Body of pancreas (tissue), 4 donors: ENCODE data around the gene CDK11B. TPM values are rescaled to one million over a fixed set of nuclear protein-coding genes. Genes with fewer than 3 reads are reported as not detected.

Source experiments
- ATAC-seq: fragments of 150-250 bp; one replicate; pipeline ENCODE4 v1.9.1; 2016
- DNase-seq, 4 donors: peaks; one replicate each; pipeline ENCODE4 v3.0.0-alpha.2; 2019
- H3K27ac ChIP-seq, 4 donors: fragments of 200-600 bp; sonication (generic); 1 replicate in 3 of 4; 2 replicates in 1 of 4; pipeline versions ENCODE4 v1.5.1 to v1.6.1; 2016 to 2019; ENCODE audit warnings: mild to moderate bottlenecking in 1 of 4, mixed read lengths in 1 of 4, moderate library complexity in 1 of 4
- H3K27me3 ChIP-seq, 2 donors: fragments of 200-600 bp; sonication (generic); one replicate each; pipeline ENCODE4 v1.6.0; 2016; ENCODE audit warnings: mild to moderate bottlenecking in 1 of 2
- H3K36me3 ChIP-seq, 2 donors: fragments of 200-600 bp; sonication (generic); replicated peaks in 1 of 2; 2 replicates each; pipeline ENCODE4 v1.5.1; 2016; ENCODE audit warnings: low read depth in 2 of 2; ENCODE audit not compliant: insufficient read depth in 1 of 2
- H3K4me1 ChIP-seq: fragments of 200-600 bp; sonication (generic); one replicate; pipeline ENCODE4 v1.6.0; 2016
- H3K4me3 ChIP-seq, 2 donors: fragments of 200-600 bp; sonication (generic); 1 replicate in 1 of 2; 2 replicates in 1 of 2; pipeline ENCODE4 v1.5.1; 2016 to 2019
- H3K9me3 ChIP-seq, 3 donors: fragments of 200-600 bp; sonication (generic); 1 replicate in 2 of 3; 2 replicates in 1 of 3; pipeline ENCODE4 v1.5.1; 2016
- POLR2A ChIP-seq, 3 donors: fragments of 450-650 bp; IDR thresholded peaks; one replicate each; pipeline ENCODE4 v1.6.1; 2016; ENCODE audit warnings: antibody characterized with exemption in 3 of 3, mild to moderate bottlenecking in 2 of 3
- WGBS, 2 donors: methylation state at CpG; one replicate each; pipeline ENCODE4 v1.1.5; 2017; 5-methylcytosine and 5-hydroxymethylcytosine counted together
- intact Hi-C: fragments of 100-400 bp; cut with DNase I; formaldehyde crosslinking; loops from one replicate; pipeline ENCODE4 v1.15.1; 2023
- total RNA-seq, 2 donors: library from RNA; depleted of rRNA; stranded (reverse); fragments of >200 nt; gene quantifications; one replicate each; pipeline ENCODE4 v1.1.0, GENCODE V29; 2016
- TF ChIP-seq, protein P1 (sequence below), 7 experiments: fragments of 450-650 bp in 4 of 7; fragments of 200-600 bp in 3 of 7; sonication (generic) in 3 of 7; IDR thresholded peaks; one replicate each; pipeline ENCODE4 v1.5.1; 2016 to 2019; ENCODE audit warnings: antibody characterized with exemption in 7 of 7

Gene CDK11B
- total RNA-seq, 2 donors from 2014 or later, result 14.5 to 45.5 TPM

DNA sequence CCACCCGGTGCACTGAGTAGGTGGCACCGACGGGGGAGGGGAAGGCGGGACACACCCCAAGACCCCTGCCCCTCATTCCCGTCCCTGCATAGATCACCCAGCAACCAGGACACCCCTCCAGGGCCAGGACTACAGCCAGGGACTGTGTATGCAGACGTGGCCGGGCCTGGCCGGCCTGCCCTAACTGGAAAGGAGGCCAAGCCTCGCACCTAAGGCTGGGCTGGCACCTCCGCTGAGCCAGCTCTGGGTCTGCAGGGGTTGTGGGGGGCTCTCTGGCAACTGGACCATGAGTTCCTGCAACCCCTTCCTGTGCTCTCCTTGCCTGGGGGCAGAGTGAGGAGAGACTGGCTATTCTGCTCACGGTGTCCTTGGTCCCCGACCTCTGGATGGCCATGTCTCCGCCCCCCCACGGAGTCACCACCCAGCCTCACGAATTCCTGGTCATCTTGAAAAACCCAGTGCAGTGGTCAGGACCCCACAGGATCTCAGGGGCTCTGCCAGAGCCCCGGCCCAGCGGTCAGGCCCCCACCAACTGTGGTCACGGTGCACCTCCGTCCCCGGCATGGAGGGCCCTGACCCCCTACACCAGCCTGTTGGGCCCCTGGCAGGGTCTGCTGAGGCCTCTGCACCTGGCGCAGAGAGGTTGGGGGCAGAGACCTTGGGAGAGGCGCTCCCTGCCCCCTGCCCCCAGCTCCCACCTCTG lies 57.8 kb downstream of the CDK11B start:
- H3K27me3 ChIP-seq, result no peaks in the 10 kb centered on the region
- peaks cover 26% of the 10 kb centered on the region for H3K4me1 ChIP-seq
- ATAC-seq (no peak), DNase-seq (peak in 1 of 4 donors; percentile 11)
- H3K36me3 ChIP-seq, result no peaks in the 10 kb centered on the region
- H3K4me3 ChIP-seq, result no peak overlapping the region
- 66% methylated on average over 19 of the region's 22 CpGs; no CpG with 5 or more reads in 1 of the 2 donors for WGBS, 2 donors
- TF ChIP-seq, protein P1, sequence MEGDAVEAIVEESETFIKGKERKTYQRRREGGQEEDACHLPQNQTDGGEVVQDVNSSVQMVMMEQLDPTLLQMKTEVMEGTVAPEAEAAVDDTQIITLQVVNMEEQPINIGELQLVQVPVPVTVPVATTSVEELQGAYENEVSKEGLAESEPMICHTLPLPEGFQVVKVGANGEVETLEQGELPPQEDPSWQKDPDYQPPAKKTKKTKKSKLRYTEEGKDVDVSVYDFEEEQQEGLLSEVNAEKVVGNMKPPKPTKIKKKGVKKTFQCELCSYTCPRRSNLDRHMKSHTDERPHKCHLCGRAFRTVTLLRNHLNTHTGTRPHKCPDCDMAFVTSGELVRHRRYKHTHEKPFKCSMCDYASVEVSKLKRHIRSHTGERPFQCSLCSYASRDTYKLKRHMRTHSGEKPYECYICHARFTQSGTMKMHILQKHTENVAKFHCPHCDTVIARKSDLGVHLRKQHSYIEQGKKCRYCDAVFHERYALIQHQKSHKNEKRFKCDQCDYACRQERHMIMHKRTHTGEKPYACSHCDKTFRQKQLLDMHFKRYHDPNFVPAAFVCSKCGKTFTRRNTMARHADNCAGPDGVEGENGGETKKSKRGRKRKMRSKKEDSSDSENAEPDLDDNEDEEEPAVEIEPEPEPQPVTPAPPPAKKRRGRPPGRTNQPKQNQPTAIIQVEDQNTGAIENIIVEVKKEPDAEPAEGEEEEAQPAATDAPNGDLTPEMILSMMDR (IDR thresholded peaks at IDR 0.05), result no peak
- no peak for TF ChIP-seq POLR2A (IDR thresholded peaks at IDR 0.05)
- intact Hi-C loops, result no loop called here
- H3K9me3 ChIP-seq, result no peaks in the 10 kb centered on the region
- H3K27ac ChIP-seq, result no peak overlapping the region

DNA sequence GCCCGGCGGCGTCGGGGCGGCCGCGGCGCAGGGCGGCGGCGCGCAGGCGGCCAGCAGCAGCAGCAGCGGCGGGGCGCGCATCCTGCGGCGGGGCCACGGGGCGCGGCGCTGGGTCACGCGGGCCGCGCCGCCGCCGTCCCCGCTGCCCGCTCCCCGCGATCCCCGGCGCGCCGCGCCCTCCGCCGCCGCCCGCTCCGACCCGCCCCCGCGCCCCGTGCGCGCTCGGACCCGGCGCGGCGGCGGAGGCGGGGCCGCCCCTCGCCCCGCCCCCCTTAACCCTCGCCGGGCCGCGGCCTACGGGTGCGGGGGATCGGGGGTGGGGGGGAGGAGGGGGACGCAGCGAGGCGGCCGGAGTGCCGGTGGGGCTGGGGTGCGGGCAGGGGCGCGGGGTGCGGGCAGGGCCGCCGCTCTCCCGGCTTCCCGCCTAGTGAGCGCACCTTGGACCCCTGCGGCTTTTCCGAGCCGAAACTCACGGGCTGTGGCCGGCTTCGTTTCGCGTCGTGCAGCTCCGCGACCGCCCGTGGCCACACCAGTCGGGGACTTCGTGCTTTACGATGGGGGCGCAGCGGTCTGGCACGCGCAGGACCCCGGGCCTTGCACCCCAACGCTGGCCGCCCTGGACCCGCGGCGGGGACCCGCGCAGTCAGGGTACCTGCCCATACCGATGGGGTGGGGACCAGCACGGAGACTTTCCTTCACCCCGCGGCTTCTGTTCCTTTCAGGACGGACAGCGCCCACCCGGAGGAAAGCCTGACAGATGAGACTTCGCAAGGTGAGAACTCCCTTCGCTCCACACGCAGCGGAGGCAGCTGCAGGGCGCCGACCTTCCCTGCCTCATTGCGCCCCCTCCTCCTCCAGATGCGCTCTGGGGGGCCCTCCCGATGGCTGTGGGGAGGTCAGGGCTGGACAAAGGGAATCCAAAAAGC lies 58.6 kb downstream of the CDK11B start, which contains the start of gene FNDC10:
Gene FNDC10 (minus strand): TSS at position 201 of the 926 bp plus-strand sequence. CDS start 120 bp downstream, at position 81.
- Histone ChIP-seq H3K27me3 (no peaks in the 10 kb centered on the region), H3K4me1 (peaks cover 26% of the 10 kb centered on the region), H3K36me3 (no peaks in the 10 kb centered on the region), H3K9me3 (no peaks in the 10 kb centered on the region), H3K27ac (no peak within 1 kb of the TSS), H3K4me3 (no peak within 1 kb of the TSS)
- TF ChIP-seq, protein P1 (IDR thresholded peaks at IDR 0.05), result no peak
- TF ChIP-seq POLR2A (IDR thresholded peaks at IDR 0.05), result no peak
- 5% methylated on average over 42 of the region's 125 CpGs; no CpG with 5 or more reads in 1 of the 2 donors for WGBS, 2 donors
- intact Hi-C loops, result no loop called here
- ATAC-seq (no peak), DNase-seq (peak in 1 of 4 donors; percentile 10)

DNA sequence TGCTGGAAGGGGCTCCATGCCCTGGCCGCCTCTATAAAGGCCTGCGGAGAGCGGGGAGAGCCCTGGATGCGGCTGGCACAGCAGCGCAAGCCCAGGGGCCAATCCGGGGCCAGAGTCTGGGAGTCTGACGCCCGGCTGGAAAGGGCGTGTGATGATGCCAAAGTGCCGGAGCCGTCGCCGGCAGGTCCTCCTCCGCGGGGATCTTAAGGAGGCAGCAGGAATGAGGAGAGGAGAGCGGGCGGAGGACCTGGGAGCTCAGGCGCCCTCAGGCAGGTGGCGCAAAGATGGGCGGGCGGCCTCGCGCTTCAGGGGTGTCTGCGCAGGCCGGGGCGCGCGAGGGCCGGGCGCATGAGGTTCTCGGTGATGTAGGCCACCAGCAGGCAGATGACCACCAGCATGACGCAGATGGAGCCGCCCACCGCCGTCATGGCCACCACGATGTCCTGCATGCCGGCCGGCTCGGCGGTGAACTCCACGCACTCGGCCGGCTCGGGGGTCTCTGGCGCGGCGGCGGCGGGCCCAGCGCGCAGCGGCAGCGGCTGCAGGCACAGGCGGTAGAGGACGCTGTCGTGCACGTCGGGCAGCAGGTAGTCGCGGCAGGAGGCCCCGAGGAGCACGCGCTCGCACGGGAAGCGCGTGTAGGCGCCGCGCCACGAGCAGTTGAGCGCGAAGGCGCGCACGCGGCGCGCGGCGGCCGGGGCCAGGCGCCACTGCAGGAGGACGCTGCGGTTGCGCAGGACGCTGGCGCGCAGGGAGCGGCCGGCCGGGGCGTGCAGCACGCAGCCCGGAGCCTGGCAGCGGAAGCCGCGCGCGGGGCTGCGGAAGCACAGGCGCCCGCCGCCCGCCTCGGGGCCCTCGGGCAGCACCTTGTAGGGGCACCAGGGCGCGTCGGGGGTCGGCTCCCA lies 59.5 kb downstream of the CDK11B start:
- Histone ChIP-seq H3K27me3 (no peaks in the 10 kb centered on the region), H3K9me3 (no peaks in the 10 kb centered on the region), H3K27ac (no peak overlapping the region), H3K4me3 (no peak overlapping the region), H3K36me3 (no peaks in the 10 kb centered on the region), H3K4me1 (peaks cover 26% of the 10 kb centered on the region)
- TF ChIP-seq POLR2A (IDR thresholded peaks at IDR 0.05), result no peak
- TF ChIP-seq, protein P1 (IDR thresholded peaks at IDR 0.05), result no peak
- intact Hi-C loops, result no loop called here
- DNase-seq, result peak in 1 of 4 donors; percentile 16
- ATAC-seq, result peak; percentile 25
- 37 to 40% methylated on average over 44 to 64 of the region's 111 CpGs for WGBS, 2 donors

- intact Hi-C loops, result no loop called here
- ATAC-seq (no peak), DNase-seq (no peak)
- H3K36me3 ChIP-seq, result no peaks in the 10 kb centered on the region
- H3K27me3 ChIP-seq, result no peaks in the 10 kb centered on the region
- H3K4me3 ChIP-seq, result no peak overlapping the region
- H3K4me1 ChIP-seq, result peaks cover 26% of the 10 kb centered on the region
- WGBS, 2 donors, result 92 to 100% methylated on average over 8 to 13 of the region's 13 CpGs
- TF ChIP-seq, protein P1 (IDR thresholded peaks at IDR 0.05), result no peak
- no peaks in the 10 kb centered on the region for H3K9me3 ChIP-seq
- H3K27ac ChIP-seq, result no peak overlapping the region
Observed at GRCh38 chr1:1598720-1599029, 60.1 kb downstream of the CDK11B start.
